HG02938 (cell line): Measurements from ENCODE around the gene C2orf92.

Experiments used
- ATAC-seq: cut with Tn5 transposase; IDR thresholded peaks from one replicate; pipeline ENCODE4 v1.9.1; 2021; ENCODE audit warnings: mild to moderate bottlenecking, moderate library complexity; ENCODE audit not compliant: unreplicated experiment

C2orf92 gene

DNA sequence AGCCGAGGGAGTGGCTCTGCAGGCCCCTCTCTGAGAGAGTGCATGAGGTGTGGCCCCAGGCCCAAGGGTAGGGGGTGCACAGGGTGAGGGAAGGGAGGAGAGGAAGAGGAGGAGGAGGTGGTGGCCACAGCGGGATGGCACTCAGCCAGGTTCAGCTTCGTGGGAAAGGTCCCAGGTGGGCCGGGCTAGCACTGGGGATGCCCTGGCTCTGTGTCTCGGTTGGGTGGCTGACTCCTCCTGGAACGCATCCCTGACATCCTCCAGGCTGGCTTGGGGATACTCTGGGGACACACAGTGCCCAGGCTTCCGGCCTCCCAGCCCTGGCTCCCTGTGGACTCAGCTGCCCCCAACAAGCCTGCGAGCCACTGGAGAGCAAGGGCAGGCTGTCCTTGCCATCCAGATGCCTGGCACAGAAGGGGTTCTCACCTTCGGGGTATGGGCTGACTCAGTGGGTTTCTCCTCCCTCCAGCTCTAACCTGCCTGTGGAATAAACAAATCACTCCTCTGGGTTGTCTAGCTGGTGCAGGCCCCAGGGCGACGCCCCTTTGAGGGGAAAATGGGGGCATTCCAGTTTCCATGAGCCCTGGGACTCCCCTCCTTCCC is 43.3 kb downstream of the C2orf92 start:
- no peak for ATAC-seq

DNA sequence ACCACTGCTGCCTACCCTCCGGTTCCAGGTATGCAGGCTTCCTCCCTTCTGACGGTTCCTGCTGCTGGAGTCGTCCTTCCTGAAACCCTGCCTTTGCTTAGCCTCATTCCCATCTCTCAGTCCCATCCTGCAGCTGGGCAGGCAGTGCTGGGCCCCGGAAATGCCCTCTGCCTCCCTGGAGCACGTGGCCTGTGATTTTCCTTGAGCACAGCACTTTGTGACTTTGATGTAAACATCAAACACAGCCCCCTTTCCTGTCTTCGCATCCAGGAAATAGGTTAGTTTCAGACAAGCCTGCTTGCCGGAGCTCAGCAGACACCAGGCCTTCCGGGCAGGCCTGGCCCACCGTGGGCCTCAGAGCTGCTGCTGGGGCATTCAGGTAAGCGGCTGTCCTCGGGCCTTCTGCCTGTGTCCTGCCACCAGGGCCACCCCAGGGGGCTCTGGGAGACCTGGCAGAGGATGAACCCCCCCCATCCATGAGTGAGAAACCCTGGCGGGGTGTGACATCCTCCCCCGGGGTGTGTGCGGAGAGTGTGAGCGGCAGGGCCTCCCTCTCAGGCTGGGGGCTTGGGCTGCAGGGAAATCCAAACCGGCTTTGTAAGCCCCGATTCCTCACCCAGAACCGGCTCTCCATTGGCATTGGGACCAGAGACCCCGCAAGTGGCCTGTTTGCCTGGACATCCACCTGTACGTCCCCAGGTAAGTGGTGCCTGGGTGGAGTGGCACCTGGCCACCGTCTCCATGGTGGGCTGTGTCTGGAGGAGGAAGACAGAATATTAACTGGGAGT is 44.0 kb downstream of the C2orf92 start, which contains the start of gene ZAP70:
ZAP70 (plus strand) TSS at position 281 of the 788 bp plus-strand sequence. CDS start 10,461 bp downstream, outside the sequence.
- ATAC-seq: no peak

DNA sequence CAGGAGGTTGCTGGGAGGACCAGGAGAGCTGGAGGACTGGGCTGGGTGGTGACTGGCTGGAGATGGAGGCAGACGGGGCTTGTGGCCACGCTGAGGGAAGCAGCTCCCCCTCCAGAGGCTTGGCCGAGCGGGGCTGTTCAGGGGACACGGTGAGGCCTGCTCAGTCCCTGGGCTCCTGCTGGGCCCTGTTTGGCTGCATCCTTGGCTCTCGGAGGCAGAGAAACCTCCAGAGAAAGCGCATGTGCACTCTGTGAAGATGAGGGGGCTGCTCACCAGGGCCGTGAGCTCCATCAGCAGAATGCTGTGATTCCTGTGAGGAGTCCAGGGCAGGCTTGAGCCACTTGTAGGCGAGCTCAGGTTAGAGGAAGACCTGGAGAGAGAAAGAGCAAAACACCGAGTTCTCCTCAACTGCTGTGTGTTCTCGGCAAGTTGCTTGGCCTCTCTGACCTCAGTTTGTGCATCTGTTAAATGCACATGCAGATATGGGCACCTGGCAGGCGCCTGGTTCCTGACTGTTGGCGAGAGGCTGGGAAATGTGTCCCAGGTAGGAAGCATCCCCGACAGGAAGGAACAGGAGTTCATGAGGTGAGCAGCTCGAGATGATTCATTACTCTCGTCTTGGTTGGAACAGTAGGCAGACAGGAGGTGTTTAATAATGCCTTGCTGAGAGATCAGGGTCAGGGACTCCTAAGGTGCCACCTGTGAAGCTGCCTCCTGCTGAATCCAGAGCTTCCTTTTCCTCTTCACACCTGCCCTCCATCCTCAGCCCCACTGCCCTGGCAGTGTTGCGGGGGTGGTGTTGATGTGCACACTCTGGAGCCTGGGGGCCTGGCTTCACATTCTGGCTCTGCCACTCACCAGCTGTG is 44.8 kb downstream of the C2orf92 start:
- no peak for ATAC-seq

DNA sequence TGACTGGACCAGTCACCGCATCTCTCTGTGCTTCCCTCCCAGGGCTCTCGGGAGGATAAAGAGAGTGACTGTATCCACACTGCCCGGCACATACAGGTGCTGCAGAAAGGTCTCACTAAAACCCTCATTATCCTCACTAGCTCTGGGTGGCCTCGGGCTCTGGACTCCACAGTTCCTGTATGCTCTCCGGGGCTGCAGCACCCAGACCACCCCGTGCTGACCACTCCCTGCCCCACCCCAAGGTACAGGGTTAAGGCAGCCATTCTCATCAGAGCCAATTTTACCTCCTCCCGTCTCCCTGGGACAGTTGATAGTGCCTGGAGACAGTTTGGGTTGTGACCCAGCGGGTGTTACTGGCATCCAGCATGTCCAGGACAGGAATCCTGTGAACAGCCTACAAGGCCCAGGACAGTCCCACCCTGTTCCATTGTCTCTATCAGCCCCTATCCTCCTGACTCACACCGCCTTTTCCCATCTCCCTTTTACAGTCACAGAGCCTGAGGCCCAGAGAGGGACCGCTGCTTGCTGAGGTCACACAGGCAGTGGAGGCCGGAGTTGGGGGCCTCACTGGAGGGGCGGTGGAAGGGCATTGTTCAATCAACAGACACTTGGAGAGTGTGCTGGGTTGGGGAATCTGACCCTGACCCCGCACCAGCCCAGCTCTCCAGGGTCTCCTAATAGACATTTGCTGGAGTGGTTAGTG is 45.6 kb downstream of the C2orf92 start:
- no peak for ATAC-seq

DNA sequence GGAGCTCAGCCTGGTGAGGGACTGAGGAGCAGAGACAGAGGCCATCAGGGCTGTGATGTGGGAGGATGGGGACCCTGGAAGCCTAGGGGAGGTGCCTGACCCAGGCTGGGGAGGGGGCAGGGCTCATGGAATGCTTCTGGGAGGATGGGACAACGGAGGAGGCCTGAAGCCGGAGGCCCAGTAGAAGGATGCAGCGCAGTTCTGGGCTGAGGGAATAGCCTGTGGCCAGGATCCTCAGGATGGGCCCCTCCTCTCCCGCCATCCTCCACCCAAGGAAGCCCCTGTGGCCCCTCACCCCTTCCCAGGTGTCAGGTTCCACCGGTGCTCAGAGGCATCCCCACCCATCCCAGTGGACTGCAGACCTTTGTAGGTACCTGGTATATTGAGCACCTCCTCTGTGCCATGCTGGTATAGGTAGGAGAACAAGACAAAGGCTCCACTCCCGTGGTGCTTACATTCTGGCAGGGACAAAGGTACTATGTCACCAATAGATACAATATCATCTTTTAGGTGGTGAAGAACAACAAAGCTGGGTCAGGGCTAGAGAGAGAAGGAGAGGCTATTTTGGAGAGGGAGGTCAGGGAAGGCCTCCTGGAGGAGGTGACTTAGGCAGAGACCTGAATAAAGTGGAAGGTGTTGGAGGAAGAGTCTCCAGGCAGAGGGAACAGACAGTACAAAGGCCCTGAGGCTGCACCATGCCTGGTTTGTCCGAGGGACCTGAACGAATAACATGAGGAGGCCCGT is 46.6 kb downstream of the C2orf92 start:
- no peak for ATAC-seq

DNA sequence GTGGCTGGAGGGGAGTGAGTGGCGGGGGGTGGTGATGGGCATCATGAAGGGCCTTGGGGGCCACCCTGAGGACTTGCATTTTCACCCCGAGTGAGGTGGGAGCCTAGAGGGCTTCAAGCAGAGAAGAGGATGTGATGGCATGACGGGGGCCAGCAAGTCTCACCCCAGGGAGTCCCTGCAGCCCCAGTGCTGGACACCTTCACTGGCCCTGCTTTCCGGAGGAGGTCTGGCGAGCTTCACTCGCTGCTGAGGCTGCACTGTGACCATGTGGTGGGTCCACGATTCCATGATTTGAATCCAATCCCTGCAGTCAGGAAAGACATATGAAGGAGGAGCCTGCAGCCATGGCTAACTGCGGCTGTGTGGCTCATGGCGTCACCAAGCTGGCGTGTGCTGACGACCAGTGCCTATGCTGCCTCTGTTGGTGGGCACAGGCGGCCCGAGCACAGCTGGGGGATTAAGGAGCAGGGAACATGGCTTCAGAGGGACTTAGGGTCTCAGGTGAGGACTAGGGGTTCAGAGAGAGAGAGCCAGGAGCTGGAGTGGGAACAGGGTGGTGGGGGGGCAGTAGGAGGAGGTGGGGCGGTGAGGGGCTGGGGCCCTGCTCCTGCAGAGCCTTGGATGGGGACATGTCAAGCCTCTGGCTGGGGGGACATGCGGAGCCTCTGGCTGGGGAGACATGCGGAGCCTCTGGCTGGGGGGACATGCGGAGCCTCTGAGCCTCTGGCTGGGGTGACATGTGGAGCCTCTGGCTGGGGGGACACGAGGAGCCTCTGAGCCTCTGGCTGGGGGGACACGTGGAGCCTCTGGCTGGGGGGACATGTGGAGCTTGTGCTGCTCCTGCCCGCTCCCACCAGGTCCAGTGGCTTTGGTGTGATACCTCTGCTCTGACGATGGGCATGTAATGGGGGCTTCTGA is 47.4 kb downstream of the C2orf92 start:
- no peak for ATAC-seq

DNA sequence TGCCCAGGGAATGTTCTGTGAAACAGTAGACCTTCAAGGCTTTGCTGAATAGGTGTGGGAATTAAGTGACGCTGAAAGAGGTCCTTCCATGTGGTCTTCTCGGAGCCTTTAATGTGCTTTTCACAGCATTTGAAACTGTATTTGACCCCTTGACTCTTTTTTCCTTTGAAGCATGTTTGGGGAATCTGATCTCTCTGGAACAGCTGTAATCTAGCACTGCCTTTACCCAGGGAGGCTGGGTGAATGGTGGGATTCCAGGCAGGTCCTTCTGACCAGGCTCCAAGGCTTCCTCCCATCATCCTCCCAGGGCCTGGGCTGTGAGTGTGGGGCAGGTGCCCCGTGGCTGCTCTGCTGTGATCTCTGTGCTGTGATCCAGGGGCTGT is 48.1 kb downstream of the C2orf92 start:
- ATAC-seq: no peak

DNA sequence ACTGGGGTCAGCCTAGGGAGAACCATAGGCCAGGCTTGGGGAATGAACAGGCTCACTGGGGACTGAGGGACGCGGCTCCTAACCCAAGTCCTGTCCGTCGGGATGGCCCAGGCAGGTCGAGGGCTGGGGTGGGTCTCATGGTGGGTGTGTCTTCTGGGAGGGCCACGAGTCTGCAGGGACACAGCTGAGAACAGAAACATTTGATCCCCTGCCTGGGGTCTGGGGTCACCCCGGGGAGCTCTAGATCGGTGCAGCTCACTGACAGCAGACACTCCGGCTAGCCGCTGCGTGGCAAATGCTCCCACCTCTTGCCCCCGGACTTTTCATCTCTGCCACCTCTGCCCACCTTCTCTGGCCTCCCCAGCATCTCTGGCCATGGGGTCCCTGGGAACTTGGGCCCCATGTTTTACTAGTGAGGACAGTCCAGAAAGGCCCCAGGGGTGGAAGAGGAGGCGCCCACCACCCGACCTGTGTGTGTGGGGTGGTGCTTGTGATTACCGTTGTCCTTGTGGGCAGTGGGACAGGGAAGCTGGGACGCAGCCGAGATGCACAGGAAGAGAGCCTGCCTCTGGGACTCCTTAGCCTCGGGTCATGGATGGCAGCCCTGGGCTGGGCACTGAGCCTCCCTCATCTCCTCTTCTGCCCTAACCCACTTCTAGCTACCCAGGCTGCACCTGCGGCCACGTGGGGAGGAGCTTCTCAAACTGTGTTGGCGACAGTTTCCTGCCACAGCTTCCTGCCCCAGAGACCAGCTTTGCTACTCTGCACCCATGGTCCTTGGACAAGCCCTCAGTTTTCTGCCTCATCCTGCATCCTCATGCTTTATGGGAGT is 48.8 kb downstream of the C2orf92 start:
- peak; percentile 55 for ATAC-seq

DNA sequence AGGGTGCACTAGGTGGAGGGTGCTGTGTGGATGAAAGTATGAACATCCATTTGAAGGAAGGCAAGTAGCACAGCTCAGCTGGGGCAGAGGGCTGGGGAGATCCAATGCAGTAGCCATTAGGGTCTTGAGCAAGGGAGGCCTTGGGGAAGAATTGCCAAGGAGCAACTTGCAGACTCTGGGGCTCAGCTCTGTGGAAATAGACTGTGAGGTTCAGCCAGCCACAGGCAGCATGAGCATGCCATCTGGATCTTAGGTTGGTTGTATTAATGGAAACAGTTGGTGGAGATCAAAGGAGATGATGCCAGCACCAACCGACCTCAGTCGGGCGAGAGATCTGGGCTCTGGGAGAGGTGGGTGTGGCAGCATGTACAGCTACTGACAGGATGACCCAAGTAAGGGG is 49.4 kb downstream of the C2orf92 start:
- peak; percentile 19 for ATAC-seq

DNA sequence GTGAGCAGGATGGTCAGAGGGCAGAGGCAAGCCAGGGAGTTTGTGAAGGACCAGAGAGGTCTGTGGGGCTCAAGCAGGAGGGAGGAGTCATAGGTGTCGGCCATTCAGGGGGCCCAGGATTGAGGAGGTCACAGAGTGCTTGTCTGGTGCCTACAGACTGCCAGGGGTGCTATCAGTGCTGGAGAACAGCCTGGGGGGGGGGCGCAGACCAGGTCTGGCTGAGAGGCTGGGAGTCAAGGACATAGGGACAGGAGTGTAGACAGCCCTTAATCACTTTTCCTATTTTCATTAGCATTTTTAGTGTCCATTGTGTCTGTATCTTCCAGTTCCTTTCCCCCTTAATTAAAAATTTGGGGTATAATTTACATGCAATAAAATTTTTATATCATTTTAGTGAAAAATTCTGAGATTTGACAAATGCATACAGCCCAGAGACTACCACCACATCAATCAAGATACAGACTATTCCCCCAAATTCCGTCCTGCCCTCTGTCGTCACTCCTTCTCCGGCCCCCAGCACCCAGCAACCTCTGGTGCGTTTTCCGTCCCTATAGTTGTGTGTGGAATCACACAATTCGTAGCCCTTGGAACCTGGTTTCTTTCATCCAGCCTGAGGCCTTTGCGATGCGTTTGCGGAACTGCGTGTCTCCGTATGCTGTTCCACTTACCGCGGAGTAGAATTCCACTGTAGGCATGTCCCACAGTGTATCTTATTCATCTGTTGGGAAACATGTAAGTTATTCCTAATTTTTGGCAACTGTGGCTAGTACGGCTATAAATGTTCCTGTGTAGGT is 50.0 kb downstream of the C2orf92 start:
- ATAC-seq: no peak

DNA sequence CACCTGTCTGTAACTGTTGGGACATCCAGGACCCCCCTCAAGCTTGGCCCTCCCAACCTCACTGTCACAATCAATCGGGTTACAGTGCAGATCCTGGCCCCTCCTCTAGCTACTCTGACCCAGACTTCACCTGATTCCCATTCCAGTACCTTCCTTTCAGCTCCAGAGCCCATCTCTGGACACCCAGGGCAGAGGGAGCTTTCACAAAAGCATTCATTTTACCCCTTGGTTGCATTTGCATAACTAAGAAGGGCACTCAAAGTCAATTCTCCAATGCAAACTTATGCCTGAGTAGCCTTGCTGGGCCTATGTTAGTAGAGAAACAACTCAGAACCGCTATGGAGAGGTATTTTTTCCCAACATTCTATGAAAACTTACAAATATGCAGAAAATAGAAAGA is 51.2 kb downstream of the C2orf92 start:
- no peak for ATAC-seq

DNA sequence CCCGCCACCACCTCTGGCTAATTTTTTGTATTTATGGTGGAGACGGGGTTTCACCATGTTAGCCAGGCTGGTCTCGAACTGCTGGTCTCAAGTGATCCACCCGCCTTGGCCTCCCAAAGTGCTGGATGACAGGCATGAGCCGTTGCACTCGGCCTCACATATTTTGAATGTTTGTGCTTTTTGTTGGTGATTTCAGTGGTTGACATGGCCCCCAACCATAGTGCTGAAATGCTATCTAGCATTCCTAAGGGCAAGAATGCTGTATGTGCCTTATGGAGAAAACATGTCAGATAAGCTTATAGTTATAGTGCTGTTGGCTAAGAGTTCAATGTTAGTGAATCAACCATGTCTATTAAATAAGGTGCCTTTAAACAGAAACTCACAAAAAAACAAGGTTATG is 52.7 kb downstream of the C2orf92 start:
- ATAC-seq: no peak

DNA sequence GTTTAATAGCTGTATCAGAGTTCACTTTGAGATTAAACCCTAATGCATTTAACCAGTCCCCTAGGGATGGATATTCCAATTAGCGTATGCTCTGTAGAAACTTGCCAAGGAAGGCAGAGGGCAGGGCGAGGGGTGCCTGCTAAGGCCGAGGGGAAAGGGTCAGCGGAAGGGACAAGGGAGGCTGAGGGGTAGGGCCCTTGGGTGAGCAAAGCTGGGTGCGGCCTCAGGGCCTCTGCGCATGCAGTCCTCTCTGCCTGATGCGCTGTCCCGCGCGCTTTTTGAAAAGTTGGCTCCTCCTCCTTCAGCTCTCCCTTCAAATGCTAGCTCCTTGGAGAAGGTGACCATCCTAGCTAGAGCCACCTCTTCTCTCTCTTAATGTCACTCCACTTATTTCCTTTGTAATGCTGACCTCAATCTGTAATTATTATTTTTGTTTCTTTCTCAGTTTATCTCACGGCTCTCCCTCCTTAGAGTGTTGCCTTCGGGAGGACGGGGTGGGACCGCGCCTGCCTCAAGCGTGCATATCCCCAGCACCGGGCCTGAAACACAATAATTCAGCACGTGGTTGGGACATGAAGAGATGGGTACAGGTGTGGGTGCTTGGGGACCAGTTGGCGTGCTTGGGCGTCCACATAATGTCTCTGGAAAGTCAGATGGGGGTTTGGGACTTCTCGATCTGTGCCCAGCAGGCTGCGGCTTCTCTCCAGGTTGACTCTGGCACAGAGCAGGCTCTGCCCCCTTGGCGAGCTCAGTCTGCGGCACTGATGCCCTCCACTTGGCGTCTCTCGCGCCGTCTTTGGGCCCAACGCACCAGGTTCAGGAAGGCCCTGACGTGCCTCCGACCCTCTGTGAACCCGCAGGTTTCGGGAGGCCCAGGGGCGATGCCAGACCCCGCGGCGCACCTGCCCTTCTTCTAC is 53.9 kb downstream of the C2orf92 start:
- no peak for ATAC-seq

DNA sequence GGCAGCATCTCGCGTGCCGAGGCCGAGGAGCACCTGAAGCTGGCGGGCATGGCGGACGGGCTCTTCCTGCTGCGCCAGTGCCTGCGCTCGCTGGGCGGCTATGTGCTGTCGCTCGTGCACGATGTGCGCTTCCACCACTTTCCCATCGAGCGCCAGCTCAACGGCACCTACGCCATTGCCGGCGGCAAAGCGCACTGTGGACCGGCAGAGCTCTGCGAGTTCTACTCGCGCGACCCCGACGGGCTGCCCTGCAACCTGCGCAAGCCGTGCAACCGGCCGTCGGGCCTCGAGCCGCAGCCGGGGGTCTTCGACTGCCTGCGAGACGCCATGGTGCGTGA is 54.5 kb downstream of the C2orf92 start:
- ATAC-seq: no peak

DNA sequence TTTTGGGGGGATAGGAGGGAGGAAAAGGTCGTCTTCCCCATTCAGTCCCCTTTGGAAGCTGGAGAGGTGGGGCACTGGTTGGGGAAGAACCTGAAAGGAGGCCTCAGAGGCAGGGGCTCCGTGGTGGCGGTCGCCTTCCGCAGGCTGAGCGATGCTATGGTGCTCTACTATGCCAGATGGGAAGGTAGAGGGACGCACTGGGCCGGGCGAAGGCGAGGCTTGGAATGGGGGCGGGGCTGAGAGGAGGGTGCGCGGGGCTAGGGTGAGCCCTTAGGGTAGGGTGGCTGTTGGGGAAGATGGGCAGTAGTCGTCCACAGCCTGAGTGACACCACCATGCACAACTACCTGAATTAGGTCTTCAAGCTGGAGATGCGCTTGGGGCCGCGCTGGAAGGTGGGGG is 55.0 kb downstream of the C2orf92 start:
- no peak for ATAC-seq

DNA sequence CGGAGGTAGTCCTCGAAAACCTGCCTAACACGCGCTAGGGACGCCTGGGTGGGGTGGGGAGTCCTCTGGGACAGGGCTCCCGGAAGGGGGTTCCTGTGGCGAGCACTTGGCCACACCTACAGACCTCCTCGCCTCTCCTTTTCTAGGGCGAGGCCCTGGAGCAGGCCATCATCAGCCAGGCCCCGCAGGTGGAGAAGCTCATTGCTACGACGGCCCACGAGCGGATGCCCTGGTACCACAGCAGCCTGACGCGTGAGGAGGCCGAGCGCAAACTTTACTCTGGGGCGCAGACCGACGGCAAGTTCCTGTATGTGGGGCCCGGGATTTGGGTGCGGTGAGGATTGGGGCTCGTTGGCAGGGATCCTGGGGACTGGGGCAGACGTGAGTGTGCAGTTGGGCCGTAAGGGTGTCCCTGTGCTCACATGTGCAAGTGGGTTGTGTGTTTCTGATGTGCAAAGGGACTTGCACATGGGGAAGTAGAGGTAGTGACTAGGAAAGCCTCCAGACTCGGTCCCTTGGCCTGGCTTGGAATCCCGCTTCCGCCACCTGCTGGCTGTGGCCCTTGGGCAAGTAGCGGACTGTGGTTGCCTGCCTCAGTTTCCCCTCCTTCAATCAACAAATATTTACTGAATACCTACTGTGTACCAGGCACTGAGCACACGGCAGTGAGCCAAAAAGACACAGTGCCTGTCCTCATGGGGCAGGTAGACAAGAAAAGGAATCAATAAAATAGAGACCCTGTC is 55.6 kb downstream of the C2orf92 start:
- no peak for ATAC-seq
